OCI-LY1 (cell line): Measurements from ENCODE around the gene MAN1C1.

Source experiments
- H2AFZ ChIP-seq: fragments of 200-600 bp; sonication (generic), shearing (Covaris generic); 2 replicates; pipeline ENCODE4 v1.6.0; 2014; ENCODE audit warnings: antibody characterized with exemption, mild to moderate bottlenecking, low read length
- H3F3A ChIP-seq: fragments of 200-600 bp; sonication (generic), shearing (Covaris generic); 2 replicates; pipeline ENCODE4 v1.6.0; 2014; ENCODE audit warnings: mild to moderate bottlenecking, antibody characterized with exemption, low read length, moderate library complexity; ENCODE audit not compliant: insufficient read depth
- H3K27ac ChIP-seq: fragments of 200-600 bp; sonication (generic); 2 replicates; pipeline ENCODE4 v1.5.1; 2014; ENCODE audit warnings: low read length, mixed run types, mild to moderate bottlenecking, low read depth; ENCODE audit not compliant: poor library complexity, severe bottlenecking
- H3K27me3 ChIP-seq: fragments of 200-600 bp; sonication (generic); 2 replicates; pipeline ENCODE4 v1.6.0; 2014; ENCODE audit warnings: antibody characterized with exemption, mild to moderate bottlenecking, low read length, moderate library complexity; ENCODE audit not compliant: insufficient read depth
- H3K36me3 ChIP-seq: fragments of 200-600 bp; sonication (generic); 2 replicates; pipeline ENCODE4 v1.6.1; 2014; ENCODE audit warnings: mild to moderate bottlenecking, antibody characterized with exemption, low read length, moderate library complexity, mixed read lengths; ENCODE audit not compliant: insufficient read depth
- H3K4me1 ChIP-seq: fragments of 200-600 bp; sonication (generic); 2 replicates; pipeline ENCODE4 v1.5.1; 2014; ENCODE audit warnings: mild to moderate bottlenecking, low read length, moderate library complexity; ENCODE audit not compliant: insufficient read depth, severe bottlenecking
- H3K4me2 ChIP-seq: fragments of 200-600 bp; sonication (generic), shearing (Covaris generic); 2 replicates; pipeline ENCODE4 v1.6.1; 2014; ENCODE audit warnings: low read length
- H3K4me3 ChIP-seq: fragments of 200-600 bp; sonication (generic); 2 replicates; pipeline ENCODE4 v1.5.1; 2014; ENCODE audit warnings: low read length, low read depth, mild to moderate bottlenecking, mixed read lengths; ENCODE audit not compliant: poor library complexity, severe bottlenecking
- H3K79me2 ChIP-seq: fragments of 200-600 bp; shearing (Covaris generic); 2 replicates; pipeline ENCODE4 v1.6.1; 2016; ENCODE audit warnings: mixed run types, low read length, mixed read lengths; ENCODE audit not compliant: insufficient read depth
- H3K9ac ChIP-seq: fragments of 200-600 bp; sonication (generic), shearing (Covaris generic); 2 replicates; pipeline ENCODE4 v1.6.1; 2014; ENCODE audit warnings: mild to moderate bottlenecking, low read length, mixed read lengths
- H3K9me2 ChIP-seq: fragments of 200-600 bp; sonication (generic), shearing (Covaris generic); 2 replicates; pipeline ENCODE4 v1.6.1; 2014; ENCODE audit warnings: low read depth, mild to moderate bottlenecking, low read length, mixed read lengths
- H3K9me3 ChIP-seq: fragments of 200-600 bp; shearing (Covaris generic); 2 replicates; pipeline ENCODE4 v1.6.1; 2014; ENCODE audit warnings: low read length, mixed read lengths
- H4K20me1 ChIP-seq: fragments of 200-600 bp; sonication (generic), shearing (Covaris generic); 2 replicates; pipeline ENCODE4 v1.6.0; 2016; ENCODE audit warnings: mild to moderate bottlenecking, low read length; ENCODE audit not compliant: insufficient read depth
- EZH2 ChIP-seq: fragments of 200-600 bp; sonication (generic), shearing (Covaris generic); IDR thresholded peaks from 2 replicates; pipeline ENCODE4 v1.8.0; 2017; ENCODE audit warnings: borderline replicate concordance, mixed run types, mild to moderate bottlenecking, antibody characterized with exemption, low read length, moderate library complexity, mixed read lengths
- TF ChIP-seq, protein P1 (sequence below): fragments of 200-600 bp; sonication (generic), shearing (Covaris generic); IDR thresholded peaks from 2 replicates; pipeline ENCODE4 v1.5.1; 2017; ENCODE audit warnings: mild to moderate bottlenecking, antibody characterized with exemption, low read length, moderate library complexity, mixed read lengths

The MAN1C1 gene

DNA sequence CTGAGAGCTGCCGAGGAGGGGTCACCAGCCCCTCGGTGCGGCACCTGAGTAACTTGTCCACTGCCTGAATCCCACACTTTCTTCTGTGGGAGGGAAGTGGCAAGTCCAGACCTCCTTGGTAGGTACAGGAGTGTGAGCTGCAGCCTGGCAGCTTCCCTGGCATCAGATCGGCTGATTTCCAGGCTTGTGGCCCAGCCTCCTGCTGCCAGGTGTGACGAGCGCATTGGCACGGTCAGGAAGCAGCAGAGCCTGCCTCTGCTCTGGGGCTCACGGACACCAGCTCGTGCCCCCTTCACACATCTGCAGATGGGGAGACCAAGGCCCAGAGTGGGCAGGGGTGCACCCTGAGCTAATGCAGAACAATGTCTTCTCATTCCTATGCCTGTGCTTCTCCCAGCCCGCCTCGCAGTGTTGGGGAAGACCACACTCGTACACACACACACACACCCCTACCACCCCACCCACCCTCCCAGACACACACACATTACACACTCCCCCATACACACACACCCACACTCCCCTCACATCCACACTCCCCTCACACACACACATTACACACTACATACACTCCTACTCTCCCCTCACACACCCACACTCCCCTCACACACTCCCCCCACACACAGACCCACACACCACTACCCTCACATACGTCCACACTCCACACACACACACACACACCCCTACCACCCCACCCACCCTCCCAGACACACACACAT, 150.3 kb downstream of the MAN1C1 start:
- no peaks in the 10 kb centered on the region for H3K36me3 ChIP-seq
- TF ChIP-seq, protein P1, sequence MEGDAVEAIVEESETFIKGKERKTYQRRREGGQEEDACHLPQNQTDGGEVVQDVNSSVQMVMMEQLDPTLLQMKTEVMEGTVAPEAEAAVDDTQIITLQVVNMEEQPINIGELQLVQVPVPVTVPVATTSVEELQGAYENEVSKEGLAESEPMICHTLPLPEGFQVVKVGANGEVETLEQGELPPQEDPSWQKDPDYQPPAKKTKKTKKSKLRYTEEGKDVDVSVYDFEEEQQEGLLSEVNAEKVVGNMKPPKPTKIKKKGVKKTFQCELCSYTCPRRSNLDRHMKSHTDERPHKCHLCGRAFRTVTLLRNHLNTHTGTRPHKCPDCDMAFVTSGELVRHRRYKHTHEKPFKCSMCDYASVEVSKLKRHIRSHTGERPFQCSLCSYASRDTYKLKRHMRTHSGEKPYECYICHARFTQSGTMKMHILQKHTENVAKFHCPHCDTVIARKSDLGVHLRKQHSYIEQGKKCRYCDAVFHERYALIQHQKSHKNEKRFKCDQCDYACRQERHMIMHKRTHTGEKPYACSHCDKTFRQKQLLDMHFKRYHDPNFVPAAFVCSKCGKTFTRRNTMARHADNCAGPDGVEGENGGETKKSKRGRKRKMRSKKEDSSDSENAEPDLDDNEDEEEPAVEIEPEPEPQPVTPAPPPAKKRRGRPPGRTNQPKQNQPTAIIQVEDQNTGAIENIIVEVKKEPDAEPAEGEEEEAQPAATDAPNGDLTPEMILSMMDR, result no peak
- no peak for TF ChIP-seq EZH2

DNA sequence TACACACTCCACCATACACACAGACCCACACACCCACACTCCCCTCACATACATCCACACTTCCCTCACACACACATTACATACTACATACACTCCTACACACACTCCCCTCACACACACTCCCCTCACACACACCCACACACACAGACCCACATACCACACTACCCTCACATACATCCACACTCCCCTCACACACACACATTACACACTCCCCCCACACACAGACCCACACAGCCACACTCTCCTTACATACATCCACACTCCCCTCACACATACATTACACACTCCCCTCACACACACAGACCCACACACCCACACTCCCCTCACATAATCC, 150.8 kb downstream of the MAN1C1 start:
- Histone ChIP-seq H3K9ac (no peak overlapping the region), H3K27ac (no peak overlapping the region), H3K9me3 (no peaks in the 10 kb centered on the region), H3K4me1 (peaks cover 6% of the 10 kb centered on the region), H3K4me3 (no peak overlapping the region), H3K36me3 (no peaks in the 10 kb centered on the region), H2AFZ (no peak overlapping the region), H3F3A (no peaks in the 10 kb centered on the region), H3K9me2 (no peaks in the 10 kb centered on the region), H3K79me2 (no peaks in the 10 kb centered on the region), H3K27me3 (0 out of 2 replicates have a peak, but pooled peaks cover 3% of the 10 kb centered on the region), H3K4me2 (no peak overlapping the region), H4K20me1 (no peaks in the 10 kb centered on the region)
- TF ChIP-seq, protein P1, result no peak
- no peak for TF ChIP-seq EZH2

More for the DNA sequence above, 150.3 kb downstream of the MAN1C1 start:
- Histone ChIP-seq H3K4me3 (no peak overlapping the region), H2AFZ (no peak overlapping the region), H3K4me1 (peaks cover 3% of the 10 kb centered on the region), H3K9me3 (no peaks in the 10 kb centered on the region), H3K9me2 (no peaks in the 10 kb centered on the region), H3F3A (no peaks in the 10 kb centered on the region), H3K4me2 (no peak overlapping the region), H3K27me3 (0 out of 2 replicates have a peak, but pooled peaks cover 3% of the 10 kb centered on the region), H3K9ac (no peak overlapping the region), H3K27ac (no peak overlapping the region), H4K20me1 (no peaks in the 10 kb centered on the region), H3K79me2 (no peaks in the 10 kb centered on the region)

DNA sequence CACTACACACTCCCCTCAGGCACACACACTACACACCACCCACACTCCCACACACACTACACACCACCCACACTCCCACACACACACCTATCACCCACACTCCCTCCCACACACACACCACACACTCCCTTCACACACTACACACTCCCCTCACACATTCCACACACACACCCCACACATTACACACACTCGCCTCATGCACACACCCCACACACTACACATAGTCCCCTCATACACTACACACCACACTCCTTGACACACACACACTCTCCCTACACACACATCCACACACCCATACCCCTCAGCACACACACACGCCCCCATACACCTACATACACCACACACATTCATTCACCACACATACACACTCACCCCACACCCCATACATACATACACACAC, 152.4 kb downstream of the MAN1C1 start:
- no peaks in the 10 kb centered on the region for H3K9me3 ChIP-seq
- no peak overlapping the region for H2AFZ ChIP-seq
- H3K4me1 ChIP-seq, result peaks cover 8% of the 10 kb centered on the region
- H3K36me3 ChIP-seq, result no peaks in the 10 kb centered on the region
- no peak for TF ChIP-seq EZH2
- TF ChIP-seq, protein P1, result no peak
- H3F3A ChIP-seq, result no peaks in the 10 kb centered on the region
- 0 out of 2 replicates have a peak, but pooled peaks cover 3% of the 10 kb centered on the region for H3K27me3 ChIP-seq
- no peak overlapping the region for H3K4me2 ChIP-seq
- no peaks in the 10 kb centered on the region for H3K9me2 ChIP-seq
- no peak overlapping the region for H3K4me3 ChIP-seq
- no peak overlapping the region for H3K27ac ChIP-seq
- H3K9ac ChIP-seq, result no peak overlapping the region
- no peaks in the 10 kb centered on the region for H3K79me2 ChIP-seq
- no peaks in the 10 kb centered on the region for H4K20me1 ChIP-seq
